ENCODE data around the gene CDYL2.

GRCh38 chr16:80831039-80831438, 26.6 kb upstream of the CDYL2 start:
- no peak for TF ChIP-seq POLR2AphosphoS5 (IDR thresholded peaks at IDR 0.05; ENCODE audit: low read depth, low read length)
- no peak for TF ChIP-seq REST (IDR thresholded peaks at IDR 0.05; ENCODE audit: insufficient read depth in 1 of 2, low read depth in 2 of 2, low read length in 2 of 2)
